Nasal cavity respiratory epithelium epithelial cell of viscerocranial mucosa (primary cell): ENCODE data around the gene SRM. TPM values are rescaled to one million over a fixed set of nuclear protein-coding genes. Genes with fewer than 3 reads are reported as not detected.

ENCODE experiments used
- total RNA-seq: library from RNA; depleted of rRNA; stranded (reverse); fragments of >200 nt; gene quantifications from 2 replicates; pipeline ENCODE4 v1.2.3, GENCODE V29; 2014

SRM gene
- total RNA-seq: 15.4 and 36.1 TPM in 2 replicates

DNA sequence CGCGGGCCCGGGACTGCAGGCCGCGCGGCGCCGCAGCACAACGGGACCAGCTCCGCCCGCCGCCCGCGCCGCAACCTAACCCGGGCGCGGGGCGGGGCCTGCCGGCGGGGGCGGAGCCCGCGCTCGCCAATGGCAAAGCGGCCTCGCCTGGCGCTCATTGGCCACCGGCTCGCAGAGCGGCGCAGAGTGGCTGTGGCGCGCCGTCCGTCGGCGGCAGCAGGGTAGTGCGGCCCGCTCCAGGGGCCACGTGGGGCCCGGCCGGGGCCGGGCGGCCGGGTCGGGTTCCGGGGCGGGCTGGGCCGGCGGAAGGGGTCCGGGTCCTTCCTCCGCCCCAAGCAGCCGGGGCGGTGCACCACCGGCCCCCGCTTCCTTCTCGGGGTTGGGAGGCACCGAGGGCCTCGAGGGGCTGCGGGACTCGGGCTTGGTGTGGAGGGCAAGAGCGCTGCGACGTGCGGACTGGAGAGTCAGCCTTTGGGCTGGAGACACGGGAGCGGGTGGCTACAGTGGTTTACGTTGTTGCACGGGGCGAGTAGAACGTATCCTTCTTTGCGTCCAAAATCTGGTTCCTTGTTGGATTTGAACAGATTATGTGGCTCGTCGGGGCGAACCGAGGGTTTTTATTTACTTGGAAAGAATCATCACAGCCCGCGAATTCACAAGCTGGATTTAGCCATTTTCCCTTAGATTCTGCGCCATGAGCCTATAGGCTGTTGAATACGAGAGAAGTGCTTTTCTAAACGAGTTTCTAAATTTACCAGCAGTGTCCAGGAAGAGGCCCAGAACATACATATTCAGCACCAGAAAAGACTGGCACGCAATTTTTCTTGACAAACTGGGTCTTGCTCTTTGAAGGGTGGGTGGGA lies at the start of gene SRM:
Gene SRM (minus strand): TSS at position 51 of the 863 bp plus-strand sequence. CDS start 75 bp downstream, outside the sequence.

DNA sequence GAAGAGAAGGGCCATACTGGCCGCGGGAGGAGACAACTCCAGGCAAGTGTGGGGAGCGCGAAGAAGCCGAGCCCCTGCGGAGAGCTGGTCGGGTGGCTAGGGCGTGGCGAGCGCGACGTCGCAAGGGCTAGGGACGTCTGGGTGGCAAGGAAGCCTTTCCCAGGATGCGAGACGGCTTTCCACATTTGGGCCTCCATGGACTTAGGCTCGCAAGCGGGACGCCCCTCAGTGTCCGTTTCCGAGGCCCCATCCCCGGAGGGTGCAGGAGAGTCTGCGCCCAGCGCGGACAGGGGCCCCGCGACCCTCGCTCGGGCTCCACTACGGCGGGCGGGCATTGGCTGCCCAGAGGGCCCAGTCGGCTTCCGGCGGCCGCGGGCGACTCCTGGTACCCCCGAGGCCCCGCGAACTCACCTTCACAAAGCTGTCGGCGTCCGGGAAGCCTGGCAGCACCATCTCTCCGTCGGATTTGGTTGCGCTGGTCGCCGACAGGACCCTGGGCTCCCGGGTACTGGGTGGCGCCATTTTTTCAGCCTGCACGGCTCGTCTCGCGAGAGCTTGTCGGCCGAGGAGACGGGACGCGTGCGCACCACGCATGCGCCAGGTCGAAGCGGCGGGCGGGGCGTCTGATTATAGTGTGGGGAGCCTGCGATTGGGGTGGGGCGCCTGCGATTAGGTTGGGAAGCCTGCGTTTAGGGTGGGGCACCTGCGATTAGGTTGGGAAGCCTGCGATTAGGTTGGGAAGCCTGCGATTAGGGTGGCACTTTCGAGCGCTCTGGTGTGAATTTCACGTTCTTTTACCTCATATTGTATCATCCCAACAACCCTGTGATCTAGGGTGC lies 39.7 kb upstream of the SRM start, which contains the start of gene EXOSC10:
Gene EXOSC10 (minus strand): TSS at position 560 of the 839 bp plus-strand sequence. CDS start 38 bp downstream, at position 522.

DNA sequence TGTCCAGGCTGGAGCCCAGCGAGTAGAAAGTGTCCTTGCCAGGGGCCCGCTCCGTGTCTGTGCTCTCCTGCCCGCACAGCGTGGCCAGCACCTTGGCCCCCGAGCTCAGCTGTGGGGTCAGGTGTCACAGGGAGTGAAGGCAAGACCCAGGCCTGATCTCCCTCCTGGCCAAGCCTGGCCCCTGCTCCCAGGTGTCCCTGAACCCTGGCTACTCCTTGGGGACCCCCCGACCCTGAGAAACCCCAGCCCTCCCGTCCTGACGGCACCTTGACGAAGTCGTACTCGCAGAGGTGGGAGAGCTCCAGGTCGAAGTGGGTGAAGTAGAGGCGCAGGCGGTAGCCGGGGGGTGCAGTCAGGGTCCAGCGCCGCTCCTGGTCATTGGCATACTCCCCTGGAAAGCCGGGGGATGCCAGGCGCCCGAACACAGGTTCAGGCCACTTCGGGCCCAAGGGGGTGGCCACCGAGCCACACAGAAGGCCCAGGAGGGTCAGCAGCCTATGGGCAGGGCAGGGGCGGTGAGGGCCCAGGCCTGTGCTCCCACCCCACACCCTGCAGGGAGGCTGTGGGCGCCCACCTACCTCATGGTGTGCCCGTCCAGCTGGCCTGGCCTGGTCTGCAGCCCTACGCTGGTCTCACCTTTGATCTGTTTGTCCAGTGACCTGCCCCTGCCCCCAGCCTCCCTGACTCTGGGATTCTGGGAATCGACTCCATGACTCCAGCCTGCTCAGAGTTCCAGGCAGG lies 13.0 kb downstream of the SRM start, which contains the start of gene MASP2:
Gene MASP2 (minus strand): TSS at position 615 of the 741 bp plus-strand sequence. CDS start 32 bp downstream, at position 583.

DNA sequence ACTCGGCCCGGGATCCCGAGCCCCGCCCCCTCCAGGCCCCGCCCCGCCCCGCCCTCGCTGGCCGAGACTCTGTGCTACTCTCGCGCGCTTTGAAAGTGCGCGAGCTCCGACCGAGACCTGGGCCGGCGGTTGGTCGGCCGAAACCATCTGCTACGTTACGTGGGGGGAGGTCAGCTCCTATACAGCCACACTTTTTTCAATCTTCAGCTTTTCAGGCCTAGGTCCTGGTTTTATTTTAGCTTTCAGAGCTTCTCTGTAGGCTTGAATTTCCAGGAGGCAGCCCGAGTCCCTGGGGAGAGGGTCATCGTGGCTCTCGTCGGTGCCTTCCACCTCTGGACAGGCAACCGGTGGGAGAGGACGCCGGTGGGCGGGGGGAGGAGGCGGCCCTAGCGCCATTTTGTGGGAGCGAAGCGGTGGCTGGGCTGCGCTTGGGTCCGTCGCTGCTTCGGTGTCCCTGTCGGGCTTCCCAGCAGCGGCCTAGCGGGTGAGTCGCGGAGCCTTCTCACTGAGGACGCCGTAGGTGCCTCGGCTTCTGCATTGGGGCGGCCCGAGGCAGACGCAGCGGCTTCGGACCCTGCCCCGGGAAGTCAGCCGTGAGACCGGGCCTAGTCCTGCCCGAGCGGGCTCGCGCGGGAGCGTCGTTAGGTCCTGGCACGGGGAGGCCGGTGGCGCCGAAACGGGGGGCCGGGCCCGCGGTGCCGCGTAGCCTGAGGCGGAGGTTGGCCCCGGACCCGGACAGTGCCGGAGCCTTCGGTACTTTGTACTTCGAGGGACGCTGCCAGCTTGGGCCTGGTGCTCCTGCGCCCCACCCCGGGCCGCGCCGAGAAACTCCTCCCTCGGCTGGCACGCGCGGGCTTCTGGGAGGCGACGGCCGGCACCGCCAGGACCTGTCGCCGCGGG lies 47.3 kb downstream of the SRM start, which contains the start of gene TARDBP:
Gene TARDBP (plus strand): TSS at position 395 of the 900 bp plus-strand sequence. CDS start 1,074 bp downstream, outside the sequence.

Other genes starting within 250 kb of the SRM start
- gene TARDBP, start 47.4 kb downstream of the SRM start, total RNA-seq: 147 and 150 TPM in 2 replicates
- not detected in 2 replicates for gene MASP2, start 12.8 kb downstream of the SRM start, total RNA-seq
- 33.5 and 50.4 TPM in 2 replicates for gene EXOSC10, start 39.9 kb upstream of the SRM start, total RNA-seq
- not detected in 2 replicates for gene ANGPTL7, start 129.3 kb upstream of the SRM start, total RNA-seq
- 40.0 and 78.4 TPM in 2 replicates for gene MTOR, start 202.5 kb upstream of the SRM start, total RNA-seq
- gene UBIAD1, start 213.2 kb upstream of the SRM start, total RNA-seq: 16.4 and 18.7 TPM in 2 replicates